HCT116 (cell line): ENCODE measurements around the gene IGFLR1. TPM values are rescaled to one million over a fixed set of nuclear protein-coding genes. Genes with fewer than 3 reads are reported as not detected.

Experiments
- ATAC-seq: fragments of 200-7000 bp; cut with Tn5 transposase; 2 replicates; pipeline ENCODE4 v1.9.1; 2020; ENCODE audit warnings: mild to moderate bottlenecking, moderate library complexity
- BruUV-seq: library from RNA; stranded (reverse); fragments of 400-500 nt; replicated peaks from 2 replicates; lab custom pipeline; 2021; lab: Mats Ljungman, UMichigan
- CTCF ChIA-PET: fragments of 300-600 bp; sonication (Branson Sonifier 250); formaldehyde crosslinking; loops from one replicate; lab custom pipeline; 2021; ENCODE audit warnings: antibody characterized with exemption; lab: Charles Lee
- POLR2A ChIA-PET: fragments of 300-600, 350-600 bp; sonication (Branson Sonifier 250); formaldehyde crosslinking; loops from one replicate; lab custom pipeline; 2021; ENCODE audit warnings: antibody characterized with exemption; lab: Charles Lee
- RAD21 ChIA-PET, 2 experiments: fragments of 300-600 bp; sonication (Branson Sonifier 250); formaldehyde crosslinking; loops; one replicate each; lab custom pipeline; 2023; ENCODE audit warnings: low total read pairs in 2 of 2; ENCODE audit not compliant: uncharacterized antibody in 2 of 2, unreplicated experiment in 2 of 2, low non-redundant PET in 1 of 2; lab: Charles Lee
- DNase-seq: peaks from one replicate; pipeline ENCODE4 v3.0.0-alpha.2; 2010; ENCODE audit warnings: low read depth, low spot score
- H2AFZ ChIP-seq: fragments of 200-600 bp; shearing (Covaris generic), sonication (generic); 2 replicates; pipeline ENCODE4 v1.6.1; 2017; ENCODE audit warnings: low read depth, mixed run types, mixed read lengths, antibody characterized with exemption, low read length; ENCODE audit not compliant: poor library complexity, severe bottlenecking
- H3K27ac ChIP-seq: 2 replicates; pipeline ENCODE4 v1.5.1; 2012; ENCODE audit warnings: low read depth, low read length
- H3K27me3 ChIP-seq: fragments of 200-600 bp; sonication (generic); 2 replicates; pipeline ENCODE4 v1.6.1; 2016; ENCODE audit warnings: mixed run types, low read length, mixed read lengths; ENCODE audit not compliant: insufficient read depth
- H3K36me3 ChIP-seq, 2 experiments: fragments of 200-500 bp in 1 of 2; fragments of 200-600 bp in 1 of 2; sonication (Bioruptor generic) in 1 of 2; sonication (generic) in 1 of 2; 2 replicates each; pipeline versions ENCODE4 v1.5.1 to v1.6.1; 2014 to 2016; ENCODE audit warnings: low read length in 2 of 2, inconsistent platforms in 1 of 2, mixed read lengths in 1 of 2, mixed run types in 1 of 2; ENCODE audit not compliant: insufficient read depth in 2 of 2, control insufficient read depth in 1 of 2
- H3K4me1 ChIP-seq, 2 experiments: fragments of 200-600 bp in 1 of 2; sonication (generic) in 1 of 2; 2 replicates each; pipeline versions ENCODE4 v1.5.1 to v1.6.1; 2012 to 2017; ENCODE audit warnings: low read length in 2 of 2, inconsistent platforms in 1 of 2, mild to moderate bottlenecking in 1 of 2, mixed read lengths in 1 of 2, mixed run types in 1 of 2, moderate library complexity in 1 of 2; ENCODE audit not compliant: insufficient read depth in 2 of 2, control insufficient read depth in 1 of 2
- H3K4me2 ChIP-seq: fragments of 200-600 bp; sonication (generic); 2 replicates; pipeline ENCODE4 v1.6.1; 2017; ENCODE audit warnings: mixed run types, low read length, mixed read lengths
- H3K4me3 ChIP-seq, 2 experiments: fragments of 200-600 bp in 1 of 2; sonication (generic) in 1 of 2; replicated peaks in 1 of 2; 2 replicates each; pipeline ENCODE4 v1.5.1; 2011 to 2016; ENCODE audit warnings: low read length in 2 of 2, control low read depth in 1 of 2, low read depth in 1 of 2, mild to moderate bottlenecking in 1 of 2, mixed read lengths in 1 of 2, mixed run types in 1 of 2
- H3K79me2 ChIP-seq: fragments of 200-600 bp; sonication (generic); 2 replicates; pipeline ENCODE4 v1.6.1; 2017; ENCODE audit warnings: mild to moderate bottlenecking, mixed run types, low read length, moderate library complexity, mixed read lengths; ENCODE audit not compliant: insufficient read depth
- H3K9ac ChIP-seq: fragments of 200-600 bp; sonication (generic); 2 replicates; pipeline ENCODE4 v1.6.1; 2016; ENCODE audit warnings: low read length, mixed read lengths
- H3K9me2 ChIP-seq: fragments of 200-600 bp; sonication (generic), shearing (Covaris generic); 2 replicates; pipeline ENCODE4 v1.6.1; 2017; ENCODE audit warnings: mixed run types, mild to moderate bottlenecking, moderate library complexity; ENCODE audit not compliant: insufficient read depth
- H3K9me3 ChIP-seq, 2 experiments: fragments of 200-500 bp in 1 of 2; fragments of 200-600 bp in 1 of 2; sonication (Bioruptor generic) in 1 of 2; sonication (generic) in 1 of 2; 2 replicates each; pipeline ENCODE4 v1.6.1; 2014 to 2017; ENCODE audit warnings: low read length in 2 of 2, mixed read lengths in 2 of 2, inconsistent platforms in 1 of 2, low read depth in 1 of 2, mild to moderate bottlenecking in 1 of 2, mixed run types in 1 of 2, moderate library complexity in 1 of 2; ENCODE audit not compliant: control insufficient read depth in 1 of 2, insufficient read depth in 1 of 2
- H4K20me1 ChIP-seq: fragments of 200-600 bp; sonication (generic), shearing (Covaris generic); 2 replicates; pipeline ENCODE4 v1.6.1; 2017; ENCODE audit warnings: mixed run types, mild to moderate bottlenecking, moderate library complexity; ENCODE audit not compliant: insufficient read depth
- CBX3 ChIP-seq: IDR thresholded peaks from 2 replicates; pipeline ENCODE4 v1.6.1; 2012; ENCODE audit warnings: low read depth
- ELF1 ChIP-seq: IDR thresholded peaks from 2 replicates; pipeline ENCODE4 v1.6.1; 2012; ENCODE audit warnings: low read depth, borderline replicate concordance
- SRF ChIP-seq: IDR thresholded peaks from 2 replicates; pipeline ENCODE4 v1.6.1; 2012; ENCODE audit warnings: low read depth
- intact Hi-C: fragments of 100-400 bp; cut with micrococcal nuclease; formaldehyde crosslinking; loops from 2 replicates; pipeline ENCODE4 v1.10.0; 2022
- total RNA-seq: library from RNA; stranded (reverse); gene quantifications from one replicate; pipeline ENCODE4 v1.2.1, GENCODE V29; 2021; ENCODE audit not compliant: unreplicated experiment
- TF ChIP-seq, protein P1 (sequence below): IDR thresholded peaks from 2 replicates; pipeline ENCODE4 v1.6.1; 2012; ENCODE audit warnings: low read depth

The IGFLR1 gene
- total RNA-seq, 1 experiment from 2014 or later: 8.3 TPM

DNA sequence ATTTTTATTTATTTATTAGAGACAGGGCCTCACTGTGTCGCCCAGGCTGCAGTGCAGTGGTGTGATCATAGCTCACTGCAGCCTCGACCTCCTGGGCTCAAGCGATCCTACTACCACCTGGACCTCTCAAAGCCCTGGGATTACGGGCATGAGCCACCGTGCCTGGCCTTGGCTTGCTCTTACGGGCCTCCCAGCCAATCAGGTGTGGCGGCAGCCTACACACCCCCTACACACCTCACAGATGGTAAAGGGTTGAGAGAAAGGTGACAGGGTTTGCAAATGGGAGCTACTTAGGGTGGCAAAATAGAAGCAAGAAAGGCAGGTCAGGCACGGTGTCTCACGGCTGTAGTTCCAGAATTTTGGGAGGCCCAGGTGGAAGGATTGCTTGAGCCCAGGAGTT is 38.9 kb downstream of the IGFLR1 start:
- H3K79me2 ChIP-seq: no peaks in the 10 kb centered on the region
- DNase-seq (no peak), ATAC-seq (no peak)
- no peaks in the 10 kb centered on the region for H3K27me3 ChIP-seq
- RAD21 ChIA-PET: no interaction called here
- H3K9me3 ChIP-seq: no peaks in the 10 kb centered on the region
- H3K36me3 ChIP-seq: no peaks in the 10 kb centered on the region
- no peaks in the 10 kb centered on the region for H3K9me2 ChIP-seq
- intact Hi-C loops: no loop called here
- H4K20me1 ChIP-seq: no peaks in the 10 kb centered on the region
- TF ChIP-seq, protein P1, sequence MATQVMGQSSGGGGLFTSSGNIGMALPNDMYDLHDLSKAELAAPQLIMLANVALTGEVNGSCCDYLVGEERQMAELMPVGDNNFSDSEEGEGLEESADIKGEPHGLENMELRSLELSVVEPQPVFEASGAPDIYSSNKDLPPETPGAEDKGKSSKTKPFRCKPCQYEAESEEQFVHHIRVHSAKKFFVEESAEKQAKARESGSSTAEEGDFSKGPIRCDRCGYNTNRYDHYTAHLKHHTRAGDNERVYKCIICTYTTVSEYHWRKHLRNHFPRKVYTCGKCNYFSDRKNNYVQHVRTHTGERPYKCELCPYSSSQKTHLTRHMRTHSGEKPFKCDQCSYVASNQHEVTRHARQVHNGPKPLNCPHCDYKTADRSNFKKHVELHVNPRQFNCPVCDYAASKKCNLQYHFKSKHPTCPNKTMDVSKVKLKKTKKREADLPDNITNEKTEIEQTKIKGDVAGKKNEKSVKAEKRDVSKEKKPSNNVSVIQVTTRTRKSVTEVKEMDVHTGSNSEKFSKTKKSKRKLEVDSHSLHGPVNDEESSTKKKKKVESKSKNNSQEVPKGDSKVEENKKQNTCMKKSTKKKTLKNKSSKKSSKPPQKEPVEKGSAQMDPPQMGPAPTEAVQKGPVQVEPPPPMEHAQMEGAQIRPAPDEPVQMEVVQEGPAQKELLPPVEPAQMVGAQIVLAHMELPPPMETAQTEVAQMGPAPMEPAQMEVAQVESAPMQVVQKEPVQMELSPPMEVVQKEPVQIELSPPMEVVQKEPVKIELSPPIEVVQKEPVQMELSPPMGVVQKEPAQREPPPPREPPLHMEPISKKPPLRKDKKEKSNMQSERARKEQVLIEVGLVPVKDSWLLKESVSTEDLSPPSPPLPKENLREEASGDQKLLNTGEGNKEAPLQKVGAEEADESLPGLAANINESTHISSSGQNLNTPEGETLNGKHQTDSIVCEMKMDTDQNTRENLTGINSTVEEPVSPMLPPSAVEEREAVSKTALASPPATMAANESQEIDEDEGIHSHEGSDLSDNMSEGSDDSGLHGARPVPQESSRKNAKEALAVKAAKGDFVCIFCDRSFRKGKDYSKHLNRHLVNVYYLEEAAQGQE: no peak
- TF ChIP-seq SRF: no peak
- TF ChIP-seq ELF1: no peak
- TF ChIP-seq CBX3: no peak
- no peak overlapping the region for H3K27ac ChIP-seq
- CTCF ChIA-PET: interaction anchor here (0.6 to 2.2 kb wide), 3 partner anchors 9 to 347 kb away, joined by 4 to 10 read pairs (median 5); no protein-coding TSS in a partner anchor
- no peak overlapping the region for H2AFZ ChIP-seq
- peaks cover 0 to 10% of the 10 kb centered on the region in 2 experiments; a peak in 2 of 4 replicates for H3K4me1 ChIP-seq
- POLR2A ChIA-PET: interaction anchor here (1.3 kb wide), 1 partner anchor 55 kb away, joined by 4 read pairs; the partner anchor contains the start of gene COX6B1
- H3K4me2 ChIP-seq: no peak overlapping the region
- BruUV-seq: no TSS peak
- H3K9ac ChIP-seq: no peak overlapping the region
- no peak overlapping the region for H3K4me3 ChIP-seq
